Measurements from ENCODE around the gene ADRB2. TPM values are rescaled to one million over a fixed set of nuclear protein-coding genes. Genes with fewer than 3 reads are reported as not detected.

ADRB2 gene
- total RNA-seq, 1 experiment from 2014 or later: 0.25 TPM

- POLR2A ChIA-PET: no interaction called here
These were observed 8.3 kb downstream of the ADRB2 start for GRCh38 chr5:148834689-148835088.

DNA sequence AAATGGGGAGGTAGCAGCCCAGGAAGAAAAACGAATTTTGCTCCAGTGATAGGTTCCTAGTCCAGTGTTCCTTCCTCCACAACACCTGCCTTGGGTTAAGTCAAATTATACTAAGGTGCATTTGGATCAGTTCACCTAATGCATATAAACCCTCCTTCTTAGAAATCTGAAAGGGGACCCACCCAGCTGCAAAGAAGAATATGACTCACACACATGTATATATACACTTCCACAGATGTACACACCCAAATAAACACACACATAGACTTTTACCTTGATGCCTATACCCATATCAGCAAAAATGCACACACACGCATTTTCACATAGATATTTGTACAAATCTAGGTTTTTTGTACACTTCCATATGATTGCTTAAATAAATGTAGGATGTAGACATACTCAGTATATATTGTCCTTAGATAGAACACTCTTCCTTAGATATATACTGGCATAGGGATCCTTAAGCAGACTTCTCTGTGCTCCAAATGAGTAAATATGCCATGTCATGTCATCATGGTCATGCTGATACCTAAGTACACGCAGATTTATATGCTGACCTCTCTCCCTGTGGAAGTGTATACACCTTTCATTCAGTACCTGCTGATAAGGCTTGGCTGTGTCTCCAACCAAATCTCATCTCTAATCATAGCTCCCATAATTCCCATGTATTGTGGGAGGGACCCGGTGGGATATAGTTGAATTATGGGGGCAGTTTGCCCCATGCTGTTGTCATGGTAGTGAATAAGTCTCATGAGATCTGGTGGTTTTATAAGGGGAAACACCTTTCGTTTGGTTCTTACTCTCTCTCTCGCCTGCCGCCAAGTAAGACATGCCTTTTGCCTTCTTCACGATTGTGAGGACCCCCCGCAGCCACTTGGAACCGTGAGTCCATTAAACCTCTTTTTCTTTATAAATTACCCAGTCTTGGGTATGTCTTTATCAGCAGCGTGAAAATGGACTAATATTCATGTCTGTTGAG is 10.2 kb downstream of the ADRB2 start:
- RAD21 ChIA-PET (ENCODE audit: low non-redundant PET in 1 of 2, low total read pairs in 2 of 2, uncharacterized antibody in 2 of 2, unreplicated experiment in 2 of 2): no interaction called here
- no peak for DNase-seq (ENCODE audit: low read depth, low spot score)
- Histone ChIP-seq H3K27ac (ENCODE audit: low read depth, low read length) (no peak overlapping the region), H2AFZ (ENCODE audit: low read depth, low read length, poor library complexity, severe bottlenecking) (no peak overlapping the region), H3K4me1 (ENCODE audit: control insufficient read depth in 1 of 2, insufficient read depth in 2 of 2, low read length in 2 of 2) (no peaks in the 10 kb centered on the region), H3K4me2 (ENCODE audit: low read length) (no peak overlapping the region), H3K4me3 (replicated peaks in 1 of 2; ENCODE audit: low read depth in 1 of 2, low read length in 2 of 2) (no peak overlapping the region), H3K36me3 (ENCODE audit: control insufficient read depth in 1 of 2, insufficient read depth in 2 of 2, low read length in 2 of 2) (no peaks in the 10 kb centered on the region), H4K20me1 (ENCODE audit: insufficient read depth) (no peaks in the 10 kb centered on the region), H3K9me2 (ENCODE audit: insufficient read depth) (no peaks in the 10 kb centered on the region), H3K9ac (ENCODE audit: low read length) (no peak overlapping the region), H3K27me3 (ENCODE audit: insufficient read depth, low read length) (no peaks in the 10 kb centered on the region; the same call in 1 of the 2 replicates), H3K9me3 (ENCODE audit: control insufficient read depth in 1 of 2, insufficient read depth in 1 of 2, low read depth in 1 of 2, low read length in 2 of 2) (no peaks in the 10 kb centered on the region), H3K79me2 (ENCODE audit: insufficient read depth, low read length) (no peaks in the 10 kb centered on the region)
- no TSS peak for BruUV-seq (replicated peaks)
- intact Hi-C loops (cut with micrococcal nuclease): no loop called here
- ATAC-seq: no peak
- CTCF ChIA-PET: no interaction called here
- no peak for TF ChIP-seq ZNF274 (IDR thresholded peaks at IDR 0.05; ENCODE audit: low read depth, low read length)
- TF ChIP-seq RAD21 (IDR thresholded peaks at IDR 0.05; ENCODE audit: low read depth): no peak
- POLR2A ChIA-PET: no interaction called here

More at GRCh38 chr5:148834689-148835088, 8.3 kb downstream of the ADRB2 start:
- Histone ChIP-seq H3K9me2 (ENCODE audit: insufficient read depth) (no peaks in the 10 kb centered on the region), H3K27me3 (ENCODE audit: insufficient read depth, low read length) (no peaks in the 10 kb centered on the region; the same call in 1 of the 2 replicates), H3K9me3 (ENCODE audit: control insufficient read depth in 1 of 2, insufficient read depth in 1 of 2, low read depth in 1 of 2, low read length in 2 of 2) (no peaks in the 10 kb centered on the region), H3K4me1 (ENCODE audit: control insufficient read depth in 1 of 2, insufficient read depth in 2 of 2, low read length in 2 of 2) (no peaks in the 10 kb centered on the region), H2AFZ (ENCODE audit: low read depth, low read length, poor library complexity, severe bottlenecking) (no peak overlapping the region), H3K4me3 (replicated peaks in 1 of 2; ENCODE audit: low read depth in 1 of 2, low read length in 2 of 2) (no peak overlapping the region), H3K4me2 (ENCODE audit: low read length) (no peak overlapping the region), H3K9ac (ENCODE audit: low read length) (no peak overlapping the region), H3K79me2 (ENCODE audit: insufficient read depth, low read length) (no peaks in the 10 kb centered on the region), H3K27ac (ENCODE audit: low read depth, low read length) (no peak overlapping the region), H4K20me1 (ENCODE audit: insufficient read depth) (no peaks in the 10 kb centered on the region), H3K36me3 (ENCODE audit: control insufficient read depth in 1 of 2, insufficient read depth in 2 of 2, low read length in 2 of 2) (no peaks in the 10 kb centered on the region)
- DNase-seq (ENCODE audit: low read depth, low spot score) (no peak), ATAC-seq (no peak)
- CTCF ChIA-PET: no interaction called here
- no TSS peak for BruUV-seq (replicated peaks)
- TF ChIP-seq RAD21 (IDR thresholded peaks at IDR 0.05; ENCODE audit: low read depth) (no peak), EZH2phosphoT487 (IDR thresholded peaks at IDR 0.05; ENCODE audit: borderline replicate concordance) (no peak), SRF (IDR thresholded peaks at IDR 0.05; ENCODE audit: low read depth) (no peak), EGR1 (IDR thresholded peaks at IDR 0.05; ENCODE audit: low read depth) (no peak), ZFX (IDR thresholded peaks at IDR 0.05) (no peak), SP1 (IDR thresholded peaks at IDR 0.05; ENCODE audit: low read depth) (no peak), YY1 (IDR thresholded peaks at IDR 0.05; ENCODE audit: extremely low read depth, insufficient replicate concordance, low read depth, low read length) (no peak), SIN3A (IDR thresholded peaks at IDR 0.05; ENCODE audit: low read depth) (no peak), JUND (IDR thresholded peaks at IDR 0.05) (no peak)
- RAD21 ChIA-PET (ENCODE audit: low non-redundant PET in 1 of 2, low total read pairs in 2 of 2, uncharacterized antibody in 2 of 2, unreplicated experiment in 2 of 2): no interaction called here
- intact Hi-C loops (cut with micrococcal nuclease): no loop called here

Data from HCT116 (cell line).